ENCODE data around the gene NEURL1B. TPM values are rescaled to one million over a fixed set of nuclear protein-coding genes. Genes with fewer than 3 reads are reported as not detected.

NEURL1B gene
- total RNA-seq, 1 donor from 2014 or later: 131 TPM

GRCh38 chr5:172618574-172619365, 22.3 kb upstream of the NEURL1B start:
- no peaks in the 10 kb centered on the region for H3K36me3 ChIP-seq
- no peaks in the 10 kb centered on the region for H3K27me3 ChIP-seq
- no peak overlapping the region for H3K4me3 ChIP-seq
- no peak overlapping the region for H3K27ac ChIP-seq
- DNase-seq (ENCODE audit: low spot score in 2 of 2): no peak
- TF ChIP-seq, protein P1, sequence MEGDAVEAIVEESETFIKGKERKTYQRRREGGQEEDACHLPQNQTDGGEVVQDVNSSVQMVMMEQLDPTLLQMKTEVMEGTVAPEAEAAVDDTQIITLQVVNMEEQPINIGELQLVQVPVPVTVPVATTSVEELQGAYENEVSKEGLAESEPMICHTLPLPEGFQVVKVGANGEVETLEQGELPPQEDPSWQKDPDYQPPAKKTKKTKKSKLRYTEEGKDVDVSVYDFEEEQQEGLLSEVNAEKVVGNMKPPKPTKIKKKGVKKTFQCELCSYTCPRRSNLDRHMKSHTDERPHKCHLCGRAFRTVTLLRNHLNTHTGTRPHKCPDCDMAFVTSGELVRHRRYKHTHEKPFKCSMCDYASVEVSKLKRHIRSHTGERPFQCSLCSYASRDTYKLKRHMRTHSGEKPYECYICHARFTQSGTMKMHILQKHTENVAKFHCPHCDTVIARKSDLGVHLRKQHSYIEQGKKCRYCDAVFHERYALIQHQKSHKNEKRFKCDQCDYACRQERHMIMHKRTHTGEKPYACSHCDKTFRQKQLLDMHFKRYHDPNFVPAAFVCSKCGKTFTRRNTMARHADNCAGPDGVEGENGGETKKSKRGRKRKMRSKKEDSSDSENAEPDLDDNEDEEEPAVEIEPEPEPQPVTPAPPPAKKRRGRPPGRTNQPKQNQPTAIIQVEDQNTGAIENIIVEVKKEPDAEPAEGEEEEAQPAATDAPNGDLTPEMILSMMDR (IDR thresholded peaks at IDR 0.05): no peak
- peaks cover 0 to 7% of the 10 kb centered on the region in 2 donors for H3K9me3 ChIP-seq
- intact Hi-C loops (cut with DNase I): no loop called here
- no peaks in the 10 kb centered on the region for H3K4me1 ChIP-seq

- no peak for DNase-seq (ENCODE audit: low spot score in 2 of 2)
- Histone ChIP-seq H3K4me3 (no peak overlapping the region), H3K36me3 (no peaks in the 10 kb centered on the region), H3K9me3 (no peaks in the 10 kb centered on the region), H3K4me1 (no peaks in the 10 kb centered on the region), H3K27me3 (no peaks in the 10 kb centered on the region), H3K27ac (no peak overlapping the region)
- TF ChIP-seq, protein P1 (IDR thresholded peaks at IDR 0.05): no peak
- intact Hi-C loops (cut with DNase I): no loop called here
These were observed 20.6 kb upstream of the NEURL1B start for GRCh38 chr5:172620506-172620905.

DNA sequence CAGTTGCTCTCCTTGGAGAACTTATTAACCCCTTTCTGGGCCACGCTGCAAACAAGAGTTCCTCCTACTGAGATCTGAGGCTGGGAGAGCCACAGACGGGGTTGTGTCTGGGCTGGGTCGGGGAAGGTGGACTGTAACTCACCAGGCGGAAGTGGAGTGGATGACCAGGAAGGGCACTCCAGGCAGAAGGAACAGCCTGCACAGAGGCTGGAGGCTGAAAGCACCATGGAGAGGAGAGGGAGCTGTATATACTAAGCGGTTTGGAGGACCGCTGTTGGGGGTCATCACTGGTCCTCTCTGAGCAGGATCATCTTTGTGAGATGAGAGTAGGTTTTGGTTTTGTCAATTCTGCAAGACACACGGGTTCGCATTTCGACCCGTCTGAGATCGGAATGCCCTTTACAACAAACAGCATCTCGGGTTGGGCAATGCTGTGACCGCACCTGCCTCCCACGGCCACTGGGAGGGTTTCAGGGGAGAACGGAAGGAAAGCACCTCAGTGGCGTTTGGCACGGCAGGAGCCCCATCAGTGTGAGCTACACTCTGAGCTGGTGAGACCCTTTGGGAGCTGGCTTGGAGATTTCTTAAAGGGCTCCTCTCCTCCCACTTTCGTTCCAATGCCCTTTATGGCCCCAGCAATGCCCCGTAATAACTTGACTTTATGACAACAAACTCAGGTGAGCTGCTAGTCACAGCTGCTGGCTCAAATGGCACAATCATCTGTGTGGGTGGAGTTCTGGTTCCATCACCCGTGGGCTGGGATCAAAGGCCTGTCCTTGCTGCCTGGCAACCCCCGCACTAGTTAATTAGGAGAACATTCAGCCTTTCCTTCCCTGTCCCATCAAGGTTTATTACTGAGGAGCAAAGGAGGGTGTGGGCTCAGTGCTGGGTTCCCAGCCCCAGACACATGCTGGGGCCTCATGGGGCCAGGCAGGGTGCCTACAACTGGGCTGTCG, 18.7 kb upstream of the NEURL1B start:
- Histone ChIP-seq H3K27ac (no peak overlapping the region), H3K4me1 (no peaks in the 10 kb centered on the region), H3K4me3 (no peak overlapping the region), H3K9me3 (no peaks in the 10 kb centered on the region), H3K27me3 (no peaks in the 10 kb centered on the region), H3K36me3 (no peaks in the 10 kb centered on the region)
- TF ChIP-seq, protein P1 (IDR thresholded peaks at IDR 0.05): no peak
- intact Hi-C loops (cut with DNase I): no loop called here
- DNase-seq (ENCODE audit: low spot score in 2 of 2): no peak

DNA sequence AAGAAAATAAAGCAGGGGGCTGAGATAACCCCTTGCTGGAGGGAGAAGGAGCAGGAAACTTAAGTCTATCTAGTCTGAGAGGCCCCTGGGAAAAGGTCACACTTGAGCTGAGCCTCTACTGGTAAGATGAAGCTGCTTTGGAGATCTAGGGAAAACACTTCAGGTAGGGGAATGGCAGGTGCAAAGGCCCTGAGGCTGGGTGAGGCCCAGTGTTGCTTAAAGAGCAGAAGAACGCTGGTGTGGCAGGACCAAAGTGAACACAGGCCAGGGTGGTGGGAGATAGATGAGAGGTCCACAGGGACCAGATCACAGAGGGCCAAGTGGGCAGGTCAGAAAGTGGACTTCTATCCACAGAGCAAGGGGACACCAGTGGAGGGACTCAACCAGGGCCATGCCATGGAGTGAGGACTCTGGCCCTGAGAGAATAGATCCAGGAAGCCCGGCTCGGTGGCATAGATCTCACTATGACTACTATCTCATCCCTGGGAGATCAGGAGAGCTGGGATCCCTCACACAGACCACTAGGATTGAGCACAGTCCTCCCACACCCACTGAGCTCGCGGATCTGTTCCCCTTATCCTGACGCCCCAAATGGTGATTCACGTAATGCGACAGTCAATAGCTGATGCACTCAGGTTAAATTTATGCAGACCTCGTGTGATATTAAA, 17.6 kb upstream of the NEURL1B start:
- intact Hi-C loops (cut with DNase I): no loop called here
- Histone ChIP-seq H3K36me3 (no peaks in the 10 kb centered on the region), H3K27me3 (no peaks in the 10 kb centered on the region), H3K27ac (no peak overlapping the region), H3K4me3 (no peak overlapping the region), H3K4me1 (no peaks in the 10 kb centered on the region), H3K9me3 (no peaks in the 10 kb centered on the region)
- TF ChIP-seq, protein P1 (IDR thresholded peaks at IDR 0.05): no peak
- DNase-seq (ENCODE audit: low spot score in 2 of 2): no peak

GRCh38 chr5:172624083-172624995, 16.7 kb upstream of the NEURL1B start:
- intact Hi-C loops (cut with DNase I): no loop called here
- no peaks in the 10 kb centered on the region for H3K36me3 ChIP-seq
- no peak for DNase-seq (ENCODE audit: low spot score in 2 of 2)
- TF ChIP-seq, protein P1 (IDR thresholded peaks at IDR 0.05): no peak
- H3K4me1 ChIP-seq: no peaks in the 10 kb centered on the region
- no peak overlapping the region for H3K27ac ChIP-seq
- H3K4me3 ChIP-seq: no peak overlapping the region
- no peaks in the 10 kb centered on the region for H3K27me3 ChIP-seq
- no peaks in the 10 kb centered on the region for H3K9me3 ChIP-seq

All from ascending aorta (tissue), 2 donors.